H1 (cell line): Measurements from ENCODE around the gene MTPN. TPM values are rescaled to one million over a fixed set of nuclear protein-coding genes. Genes with fewer than 3 reads are reported as not detected.

Source experiments
- CTCF ChIA-PET: fragments of 300-600 bp; sonication (Branson Sonifier 250); formaldehyde crosslinking; loops from one replicate; lab custom pipeline; 2021; ENCODE audit not compliant: partially characterized antibody; lab: Charles Lee
- POLR2A ChIA-PET: fragments of 300-600 bp; sonication (Branson Sonifier 250); formaldehyde crosslinking; loops from one replicate; lab custom pipeline; 2021; ENCODE audit warnings: inconsistent platforms; ENCODE audit not compliant: partially characterized antibody; lab: Charles Lee
- DNase-seq, 2 experiments: peaks; one replicate each; pipeline versions ENCODE4 v3.0.0 to v3.0.0-alpha.2; 2010 to 2022; ENCODE audit warnings: low spot score in 2 of 2, low read depth in 1 of 2, mixed read lengths in 1 of 2
- FAIRE-seq: peaks from 2 replicates; lab custom pipeline; 2011; peaks lifted over from hg19 to GRCh38; lab: Jason Lieb, UNC
- H2AFZ ChIP-seq: 2 replicates; pipeline ENCODE4 v1.8.1; 2012; ENCODE audit warnings: low read length, inconsistent platforms
- H2AK5ac ChIP-seq: 2 replicates; pipeline ENCODE4 v1.6.1; 2013; ENCODE audit warnings: low read depth, low read length
- H2BK120ac ChIP-seq: replicated peaks from 2 replicates; pipeline ENCODE3; 2013; ENCODE audit warnings: low read depth, low read length, inconsistent platforms
- H2BK12ac ChIP-seq: 2 replicates; pipeline ENCODE4 v1.6.1; 2013; ENCODE audit warnings: low read depth, low read length
- H2BK15ac ChIP-seq: 2 replicates; pipeline ENCODE4 v1.6.1; 2013; ENCODE audit warnings: low read length
- H2BK20ac ChIP-seq: 2 replicates; pipeline ENCODE4 v1.6.1; 2013; ENCODE audit warnings: low read length
- H2BK5ac ChIP-seq: 2 replicates; pipeline ENCODE4 v1.6.1; 2013; ENCODE audit warnings: low read depth, low read length
- H3K14ac ChIP-seq: 2 replicates; pipeline ENCODE4 v1.6.1; 2013; ENCODE audit warnings: inconsistent platforms; ENCODE audit not compliant: insufficient read length
- H3K18ac ChIP-seq: 2 replicates; pipeline ENCODE4 v1.6.1; 2013; ENCODE audit warnings: low read length; ENCODE audit errors: extremely low read depth
- H3K23ac ChIP-seq: 2 replicates; pipeline ENCODE4 v1.6.1; 2013; ENCODE audit warnings: inconsistent platforms; ENCODE audit not compliant: insufficient read length
- H3K23me2 ChIP-seq: 2 replicates; pipeline ENCODE4 v1.6.1; 2013; ENCODE audit warnings: low read depth, low read length
- H3K27ac ChIP-seq: 2 replicates; pipeline ENCODE4 v1.6.1; 2011; ENCODE audit warnings: low read depth, low read length, inconsistent platforms
- H3K27me3 ChIP-seq, 4 experiments: replicated peaks in 1 of 4; 1 replicate in 1 of 4; 2 replicates in 3 of 4; pipeline versions ENCODE4 v1.6.1 to v1.8.1; 2011 to 2013; ENCODE audit warnings: low read length in 3 of 4, mild to moderate bottlenecking in 3 of 4, inconsistent platforms in 2 of 4, mixed read lengths in 2 of 4, moderate library complexity in 1 of 4; ENCODE audit not compliant: control insufficient read depth in 3 of 4, insufficient read depth in 3 of 4; ENCODE audit errors: extremely low read depth in 1 of 4
- H3K36me3 ChIP-seq, 4 experiments: 2 replicates each; pipeline versions ENCODE4 v1.6.1 to v1.8.1; 2011 to 2013; ENCODE audit warnings: mild to moderate bottlenecking in 4 of 4, low read length in 3 of 4, moderate library complexity in 2 of 4, control low read depth in 1 of 4, inconsistent platforms in 1 of 4; ENCODE audit not compliant: insufficient read depth in 4 of 4, control insufficient read depth in 2 of 4
- H3K4ac ChIP-seq: replicated peaks from 2 replicates; pipeline ENCODE3; 2013; ENCODE audit warnings: low read length, low read depth, mixed read lengths, inconsistent platforms; ENCODE audit not compliant: insufficient read length
- H3K4me1 ChIP-seq, 4 experiments: replicated peaks in 1 of 4; 1 replicate in 1 of 4; 2 replicates in 3 of 4; pipeline versions ENCODE4 v1.6.1 to v1.8.1; 2011 to 2013; ENCODE audit warnings: low read length in 3 of 4, inconsistent platforms in 2 of 4, mixed read lengths in 1 of 4; ENCODE audit not compliant: insufficient read depth in 4 of 4, control insufficient read depth in 3 of 4
- H3K4me2 ChIP-seq, 2 experiments: 2 replicates each; pipeline versions ENCODE4 v1.6.1 to v1.8.1; 2011 to 2013; ENCODE audit warnings: low read depth in 2 of 2, low read length in 2 of 2, control low read depth in 1 of 2, inconsistent platforms in 1 of 2, mild to moderate bottlenecking in 1 of 2; ENCODE audit not compliant: insufficient read depth in 1 of 2
- H3K4me3 ChIP-seq, 4 experiments: fragments of 200-600, 300-600 bp in 1 of 4; sonication (generic), shearing (Covaris generic), sonication (Bioruptor Twin) in 1 of 4; 2 replicates each; pipeline versions ENCODE4 v1.5.1 to v1.8.1; 2011 to 2016; ENCODE audit warnings: low read length in 4 of 4, low read depth in 3 of 4, control low read depth in 2 of 4, inconsistent platforms in 2 of 4, mild to moderate bottlenecking in 2 of 4, mixed read lengths in 1 of 4, moderate library complexity in 1 of 4; ENCODE audit not compliant: insufficient read depth in 2 of 4; ENCODE audit errors: extremely low read depth in 1 of 4
- H3K56ac ChIP-seq: replicated peaks from 2 replicates; pipeline ENCODE3; 2013; ENCODE audit warnings: low read depth, mild to moderate bottlenecking, mixed read lengths, low read length, inconsistent platforms; ENCODE audit not compliant: insufficient read length
- H3K79me1 ChIP-seq: 2 replicates; pipeline ENCODE4 v1.6.1; 2013; ENCODE audit warnings: low read depth, low read length, control low read depth
- H3K79me2 ChIP-seq, 2 experiments: 2 replicates each; pipeline versions ENCODE4 v1.6.1 to v1.8.1; 2012 to 2013; ENCODE audit warnings: low read length in 2 of 2, mild to moderate bottlenecking in 2 of 2, inconsistent platforms in 1 of 2; ENCODE audit not compliant: insufficient read depth in 2 of 2, control insufficient read depth in 1 of 2
- H3K9ac ChIP-seq, 4 experiments: replicated peaks in 1 of 4; 1 replicate in 1 of 4; 2 replicates in 3 of 4; pipeline versions ENCODE4 v1.6.1 to v1.8.1; 2011 to 2013; ENCODE audit warnings: low read depth in 3 of 4, low read length in 3 of 4, control low read depth in 2 of 4, mild to moderate bottlenecking in 2 of 4, moderate library complexity in 2 of 4, inconsistent platforms in 1 of 4; ENCODE audit errors: extremely low read depth in 1 of 4
- H3K9me3 ChIP-seq, 2 experiments: 2 replicates each; pipeline versions ENCODE4 v1.6.1 to v1.8.1; 2012 to 2013; ENCODE audit warnings: mild to moderate bottlenecking in 2 of 2, moderate library complexity in 2 of 2, control low read depth in 1 of 2, inconsistent platforms in 1 of 2, low read depth in 1 of 2, low read length in 1 of 2, mixed read lengths in 1 of 2; ENCODE audit not compliant: insufficient read depth in 2 of 2
- H4K20me1 ChIP-seq, 2 experiments: replicated peaks in 1 of 2; 2 replicates each; pipeline versions ENCODE3 to v1.8.1; 2011 to 2013; ENCODE audit warnings: inconsistent platforms in 2 of 2, low read length in 2 of 2, mild to moderate bottlenecking in 1 of 2; ENCODE audit not compliant: insufficient read depth in 2 of 2, control insufficient read depth in 1 of 2
- H4K5ac ChIP-seq: 2 replicates; pipeline ENCODE4 v1.6.1; 2013; ENCODE audit warnings: low read length, low read depth, mixed read lengths, inconsistent platforms; ENCODE audit not compliant: insufficient read length
- H4K8ac ChIP-seq: 2 replicates; pipeline ENCODE4 v1.8.0; 2013; ENCODE audit warnings: mild to moderate bottlenecking, moderate library complexity, low read length, inconsistent platforms; ENCODE audit not compliant: insufficient read depth; ENCODE audit errors: extremely low read depth
- H4K91ac ChIP-seq: replicated peaks from 2 replicates; pipeline ENCODE3; 2013; ENCODE audit warnings: low read length, mixed read lengths, inconsistent platforms; ENCODE audit not compliant: insufficient read length
- EP300 ChIP-seq, 2 experiments: IDR thresholded peaks; 1 replicate in 1 of 2; 2 replicates in 1 of 2; pipeline ENCODE4 v1.6.1; 2011 to 2012; ENCODE audit warnings: low read depth in 2 of 2, low read length in 2 of 2, mild to moderate bottlenecking in 2 of 2, borderline replicate concordance in 1 of 2, inconsistent platforms in 1 of 2, moderate library complexity in 1 of 2
- FOSL1 ChIP-seq: IDR thresholded peaks from 2 replicates; pipeline ENCODE4 v1.6.1; 2011; ENCODE audit warnings: mild to moderate bottlenecking, low read depth, low read length, moderate library complexity; ENCODE audit not compliant: insufficient read depth
- POLR2AphosphoS5 ChIP-seq: IDR thresholded peaks from 2 replicates; pipeline ENCODE4 v1.6.1; 2011; ENCODE audit warnings: low read depth, low read length
- POU5F1 ChIP-seq: IDR thresholded peaks from 2 replicates; pipeline ENCODE4 v1.6.1; 2011; ENCODE audit warnings: low read depth, mild to moderate bottlenecking, low read length, moderate library complexity
- TAF7 ChIP-seq: optimal IDR thresholded peaks from 2 replicates; pipeline ENCODE3; 2011; ENCODE audit warnings: low read depth, mild to moderate bottlenecking, inconsistent platforms, low read length, moderate library complexity, borderline replicate concordance
- polyA plus RNA-seq, 7 experiments: library from polyadenylated mRNA; depleted of rRNA in 3 of 7; stranded (reverse) in 5 of 7; unstranded in 2 of 7; fragments of >200 nt in 5 of 7; fragments of 200-250 nt in 2 of 7; gene quantifications; 1 replicate in 5 of 7; 2 replicates in 1 of 7; 4 replicates in 1 of 7; pipeline versions ENCODE4 v1.2.1 to v1.2.3, GENCODE V29; 2011 to 2013; ENCODE audit warnings: missing spikeins in 2 of 7, mixed read lengths in 2 of 7
- total RNA-seq: library from RNA; stranded (reverse); fragmentation: NEBNext Ultra II Directional; extraction: Animal tissue kit (Norgen Biotek cat#: 25700); gene quantifications from 2 replicates; pipeline ENCODE4 v1.2.1, GENCODE V29; 2021

The MTPN gene
- total and polyA plus RNA-seq, 2 of the 8 experiments (the other 6 are each of a cell fraction or from before 2014, with no cell fraction given) = 33.0 to 101 TPM

DNA sequence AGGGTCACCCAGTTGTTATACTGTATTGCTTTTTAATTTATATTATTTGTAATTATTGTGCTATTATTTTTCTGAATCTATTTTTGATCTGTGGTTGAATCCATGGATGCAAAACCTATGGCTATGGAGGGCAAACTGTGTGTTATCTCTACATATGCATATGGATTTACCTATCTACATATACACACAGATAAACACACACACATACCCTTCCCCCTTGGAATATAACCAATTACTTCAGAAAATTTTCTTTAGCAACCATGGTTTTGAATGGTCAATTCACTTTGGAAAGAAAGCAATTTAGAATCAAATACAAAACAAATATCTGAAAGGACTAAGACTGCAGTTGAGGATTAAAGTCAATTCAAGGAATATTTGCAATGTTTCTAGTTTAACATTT lies 39.1 kb downstream of the MTPN start:
- ChIA-PET CTCF (interaction anchor here (1.4 to 2.0 kb wide), 2 partner anchors 9 to 11 kb away, joined by 4 to 7 read pairs; no protein-coding TSS in a partner anchor), POLR2A (no interaction called here)
- Histone ChIP-seq H3K23ac (no peak overlapping the region), H3K18ac (no peak overlapping the region), H3K23me2 (no peaks in the 10 kb centered on the region), H3K4me3 (no peak overlapping the region), H2BK5ac (no peak overlapping the region), H3K4ac (no peak overlapping the region), H2BK12ac (no peak overlapping the region), H4K8ac (no peak overlapping the region), H3K9me3 (no peaks in the 10 kb centered on the region), H4K91ac (no peak overlapping the region), H3K79me2 (peaks cover 0 to 51% of the 10 kb centered on the region in 2 experiments; a peak in 3 of 4 replicates), H3K27ac (no peak overlapping the region), H3K4me1 (peaks cover 0 to 7% (median 4%) of the 10 kb centered on the region in 4 experiments; a peak in 3 of 7 replicates), H3K9ac (no peak overlapping the region), H2AFZ (no peak overlapping the region), H3K79me1 (peaks cover 3% of the 10 kb centered on the region; the same call in 1 of the 2 replicates), H2BK20ac (no peak overlapping the region), H3K14ac (no peak overlapping the region), H3K4me2 (no peak overlapping the region), H2AK5ac (no peak overlapping the region), H4K5ac (no peak overlapping the region), H3K56ac (no peak overlapping the region), H3K36me3 (no peaks in the 10 kb centered on the region; a peak in 1 of 8 replicates), H3K27me3 (no peaks in the 10 kb centered on the region), H2BK15ac (no peak overlapping the region), H2BK120ac (no peak overlapping the region), H4K20me1 (peaks cover 0 to 3% of the 10 kb centered on the region in 2 experiments)
- DNase-seq = no peak
- TF ChIP-seq POLR2AphosphoS5 (no peak), TAF7 (no peak), EP300 (IDR thresholded peaks at IDR 0.05; ENCODE audit: borderline replicate concordance in 1 of 2, low read depth in 2 of 2, low read length in 2 of 2) (no peak), POU5F1 (no peak), FOSL1 (no peak)
- FAIRE-seq = no peak
